Measurements from ENCODE around the gene PPARA. TPM values are rescaled to one million over a fixed set of nuclear protein-coding genes. Genes with fewer than 3 reads are reported as not detected.

PPARA gene
- total RNA-seq, 2 experiments from 2014 or later = 3.3 to 10.5 TPM

- ChIA-PET POLR2A (no interaction called here), CTCF (ENCODE audit: unreplicated experiment) (no interaction called here)
- Histone ChIP-seq H3K4me3 (ENCODE audit: low read depth, low read length, poor library complexity, severe bottlenecking) (no peak overlapping the region), H2AFZ (ENCODE audit: low read length) (no peak overlapping the region), H3K36me3 (ENCODE audit: insufficient read depth, low read length) (no peaks in the 10 kb centered on the region), H3K9me2 (ENCODE audit: insufficient read depth, low read length) (no peaks in the 10 kb centered on the region), H3K9me3 (ENCODE audit: low read length) (no peaks in the 10 kb centered on the region), H3K4me1 (ENCODE audit: insufficient read depth, low read length, poor library complexity, severe bottlenecking) (no peaks in the 10 kb centered on the region), H3K4me2 (ENCODE audit: low read length) (no peak overlapping the region), H4K20me1 (ENCODE audit: insufficient read depth, low read length) (no peaks in the 10 kb centered on the region), H3K79me2 (ENCODE audit: insufficient read depth, low read depth, low read length) (no peaks in the 10 kb centered on the region), H3K27ac (ENCODE audit: low read depth, low read length, poor library complexity, severe bottlenecking) (no peak overlapping the region)
- DNase-seq (ENCODE audit: low spot score) = no peak
- intact Hi-C loops (cut with micrococcal nuclease; ENCODE audit: unreplicated experiment) = no loop called here
- BruUV-seq (replicated peaks) = no TSS peak
- TF ChIP-seq CTCF (conservative IDR thresholded peaks at IDR 0.05; ENCODE audit: low read length) (no peak), EZH2phosphoT487 (IDR thresholded peaks at IDR 0.05; ENCODE audit: borderline replicate concordance, low read depth, low read length) (no peak)
These were observed 43.6 kb downstream of the PPARA start for GRCh38 chr22:46193898-46194310.

GRCh38 chr22:46195487-46196165 lies 45.3 kb downstream of the PPARA start:
- H3K4me1 ChIP-seq (ENCODE audit: insufficient read depth, low read length, poor library complexity, severe bottlenecking) = no peaks in the 10 kb centered on the region
- no peak overlapping the region for H3K4me2 ChIP-seq (ENCODE audit: low read length)
- no TSS peak for BruUV-seq (replicated peaks)
- H3K36me3 ChIP-seq (ENCODE audit: insufficient read depth, low read length) = no peaks in the 10 kb centered on the region
- no peaks in the 10 kb centered on the region for H3K9me2 ChIP-seq (ENCODE audit: insufficient read depth, low read length)
- no peak overlapping the region for H3K4me3 ChIP-seq (ENCODE audit: low read depth, low read length, poor library complexity, severe bottlenecking)
- no peaks in the 10 kb centered on the region for H3K79me2 ChIP-seq (ENCODE audit: insufficient read depth, low read depth, low read length)
- DNase-seq (ENCODE audit: low spot score) = no peak
- ChIA-PET POLR2A (no interaction called here), CTCF (ENCODE audit: unreplicated experiment) (no interaction called here)
- TF ChIP-seq CTCF (conservative IDR thresholded peaks at IDR 0.05; ENCODE audit: low read length) = no peak
- no peak for TF ChIP-seq EZH2phosphoT487 (IDR thresholded peaks at IDR 0.05; ENCODE audit: borderline replicate concordance, low read depth, low read length)
- no peaks in the 10 kb centered on the region for H4K20me1 ChIP-seq (ENCODE audit: insufficient read depth, low read length)
- no peak overlapping the region for H3K27ac ChIP-seq (ENCODE audit: low read depth, low read length, poor library complexity, severe bottlenecking)
- intact Hi-C loops (cut with micrococcal nuclease; ENCODE audit: unreplicated experiment) = no loop called here
- H2AFZ ChIP-seq (ENCODE audit: low read length) = no peak overlapping the region
- H3K9me3 ChIP-seq (ENCODE audit: low read length) = no peaks in the 10 kb centered on the region

- ChIA-PET CTCF (ENCODE audit: unreplicated experiment) (no interaction called here), POLR2A (no interaction called here)
- H3K9me2 ChIP-seq (ENCODE audit: insufficient read depth, low read length) = no peaks in the 10 kb centered on the region
- TF ChIP-seq CTCF (conservative IDR thresholded peaks at IDR 0.05; ENCODE audit: low read length) (no peak), EZH2phosphoT487 (IDR thresholded peaks at IDR 0.05; ENCODE audit: borderline replicate concordance, low read depth, low read length) (no peak)
- no peak overlapping the region for H3K27ac ChIP-seq (ENCODE audit: low read depth, low read length, poor library complexity, severe bottlenecking)
- no peaks in the 10 kb centered on the region for H3K4me1 ChIP-seq (ENCODE audit: insufficient read depth, low read length, poor library complexity, severe bottlenecking)
- H2AFZ ChIP-seq (ENCODE audit: low read length) = no peak overlapping the region
- no peaks in the 10 kb centered on the region for H3K79me2 ChIP-seq (ENCODE audit: insufficient read depth, low read depth, low read length)
- H4K20me1 ChIP-seq (ENCODE audit: insufficient read depth, low read length) = no peaks in the 10 kb centered on the region
- DNase-seq (ENCODE audit: low spot score) = no peak
- no peaks in the 10 kb centered on the region for H3K9me3 ChIP-seq (ENCODE audit: low read length)
- H3K4me3 ChIP-seq (ENCODE audit: low read depth, low read length, poor library complexity, severe bottlenecking) = no peak overlapping the region
- no TSS peak for BruUV-seq (replicated peaks)
- H3K36me3 ChIP-seq (ENCODE audit: insufficient read depth, low read length) = no peaks in the 10 kb centered on the region
- intact Hi-C loops (cut with micrococcal nuclease; ENCODE audit: unreplicated experiment) = no loop called here
- no peak overlapping the region for H3K4me2 ChIP-seq (ENCODE audit: low read length)
These were observed 46.0 kb downstream of the PPARA start for GRCh38 chr22:46196278-46196677.
